Cardiac muscle cell (in vitro differentiated cells and primary cell): ENCODE data around the gene PSD2. TPM values are rescaled to one million over a fixed set of nuclear protein-coding genes. Genes with fewer than 3 reads are reported as not detected.

Experiments used
- DNase-seq, 2 donors: peaks; one replicate each; pipeline versions ENCODE4 v3.0.0 to v3.0.0-alpha.2; 2010 to 2017; ENCODE audit warnings: low read depth in 1 of 2, low spot score in 1 of 2
- H3K27ac ChIP-seq: fragments of 200-600 bp; sonication (generic); 2 replicates; pipeline ENCODE4 v1.5.1; 2016
- H3K27me3 ChIP-seq: fragments of 200-600 bp; sonication (generic); 2 replicates; pipeline ENCODE4 v1.6.0; 2016; ENCODE audit warnings: control low read depth
- H3K36me3 ChIP-seq: fragments of 200-600 bp; sonication (generic); 2 replicates; pipeline ENCODE4 v1.5.1; 2016; ENCODE audit warnings: control low read depth
- H3K4me1 ChIP-seq: fragments of 200-600 bp; sonication (generic); 2 replicates; pipeline ENCODE4 v1.8.1; 2017; ENCODE audit warnings: low read depth, mild to moderate bottlenecking, mixed run types
- H3K4me3 ChIP-seq: fragments of 200-600 bp; sonication (generic); 2 replicates; pipeline ENCODE4 v1.5.1; 2016; ENCODE audit warnings: mild to moderate bottlenecking
- H3K9me3 ChIP-seq: fragments of 200-600 bp; sonication (generic); 2 replicates; pipeline ENCODE4 v1.5.1; 2017; ENCODE audit warnings: low read depth, mild to moderate bottlenecking, control low read depth
- CTCF ChIP-seq: IDR thresholded peaks from 2 replicates; pipeline ENCODE4 v1.5.1; 2012; ENCODE audit warnings: low read depth, mild to moderate bottlenecking, low read length
- polyA plus RNA-seq: library from polyadenylated mRNA; unstranded; fragments of >200 nt; fragmentation: Nextera tagmentation; extraction: Ambion mirVana; gene quantifications from 2 replicates; pipeline ENCODE4 v1.2.1, GENCODE V29; 2016
- total RNA-seq: library from RNA; depleted of rRNA; stranded (reverse); fragments of >200 nt; gene quantifications from 2 replicates; pipeline ENCODE4 v1.2.3, GENCODE V29; 2016

The PSD2 gene
- total and polyA plus RNA-seq, 2 experiments from 2014 or later, result 0.04 to 0.48 TPM

GRCh38 chr5:139807647-139808030, 12.0 kb downstream of the PSD2 start:
- no peak for TF ChIP-seq CTCF
- Histone ChIP-seq H3K4me1 (no peaks in the 10 kb centered on the region), H3K4me3 (no peak overlapping the region), H3K9me3 (no peaks in the 10 kb centered on the region), H3K27ac (no peak overlapping the region), H3K36me3 (no peaks in the 10 kb centered on the region), H3K27me3 (peaks cover 28% of the 10 kb centered on the region)
- DNase-seq, result no peak

- H3K9me3 ChIP-seq, result no peaks in the 10 kb centered on the region
- TF ChIP-seq CTCF, result no peak
- H3K27ac ChIP-seq, result no peak overlapping the region
Measured at GRCh38 chr5:139808481-139809330, 13.1 kb downstream of the PSD2 start.

GRCh38 chr5:139809331-139809810, 13.8 kb downstream of the PSD2 start:
- no peaks in the 10 kb centered on the region for H3K36me3 ChIP-seq
- H3K27ac ChIP-seq, result no peak overlapping the region
- no peaks in the 10 kb centered on the region for H3K9me3 ChIP-seq
- TF ChIP-seq CTCF, result no peak
- H3K4me1 ChIP-seq, result no peaks in the 10 kb centered on the region
- H3K4me3 ChIP-seq, result no peak overlapping the region
- no peak for DNase-seq
- peaks cover 11% of the 10 kb centered on the region for H3K27me3 ChIP-seq

More at GRCh38 chr5:139808481-139809330, 13.1 kb downstream of the PSD2 start:
- H3K4me1 ChIP-seq, result no peaks in the 10 kb centered on the region
- peaks cover 17% of the 10 kb centered on the region for H3K27me3 ChIP-seq
- H3K4me3 ChIP-seq, result no peak overlapping the region
- H3K36me3 ChIP-seq, result no peaks in the 10 kb centered on the region
- DNase-seq, result peak; percentile 63 to 83

- no peak overlapping the region for H3K4me3 ChIP-seq
- TF ChIP-seq CTCF, result no peak
- no peak for DNase-seq
- no peaks in the 10 kb centered on the region for H3K9me3 ChIP-seq
- H3K27me3 ChIP-seq, result peaks cover 6% of the 10 kb centered on the region
- H3K36me3 ChIP-seq, result no peaks in the 10 kb centered on the region
- no peak overlapping the region for H3K27ac ChIP-seq
- no peaks in the 10 kb centered on the region for H3K4me1 ChIP-seq
Measured at GRCh38 chr5:139810341-139811273, 15.0 kb downstream of the PSD2 start.

GRCh38 chr5:139811274-139811607, 15.6 kb downstream of the PSD2 start:
- H3K4me3 ChIP-seq, result no peak overlapping the region

More at GRCh38 chr5:139811274-139811607, 15.6 kb downstream of the PSD2 start:
- Histone ChIP-seq H3K36me3 (no peaks in the 10 kb centered on the region), H3K4me1 (no peaks in the 10 kb centered on the region), H3K9me3 (no peaks in the 10 kb centered on the region), H3K27ac (no peak overlapping the region), H3K27me3 (peaks cover 3% of the 10 kb centered on the region)
- no peak for TF ChIP-seq CTCF
- no peak for DNase-seq
